Stimulated activated CD4-positive, alpha-beta T cell treated with anti-CD3 and anti-CD28 coated beads, Interleukin-2, amount 100 ng/mL, for 4 hours (primary cell): ENCODE results near the gene NRDE2.

Source experiments
- DNase-seq: peaks from one replicate; pipeline ENCODE4 v3.0.0-alpha.2; 2020; ENCODE audit warnings: low read depth

The NRDE2 gene

GRCh38 chr14:90299408-90299807 is 32.3 kb downstream of the NRDE2 start:
- no peak for DNase-seq

- DNase-seq, result no peak
Measured at GRCh38 chr14:90297876-90298629, 33.7 kb downstream of the NRDE2 start.

- DNase-seq, result no peak
Measured at GRCh38 chr14:90296641-90297040, 35.1 kb downstream of the NRDE2 start.

GRCh38 chr14:90295870-90296516 is 35.7 kb downstream of the NRDE2 start:
- no peak for DNase-seq

GRCh38 chr14:90294872-90295271 is 36.9 kb downstream of the NRDE2 start:
- DNase-seq, result no peak

- DNase-seq, result no peak
Measured at GRCh38 chr14:90293766-90294730, 37.7 kb downstream of the NRDE2 start.

- DNase-seq, result no peak
Measured at GRCh38 chr14:90291699-90292098, 40.0 kb downstream of the NRDE2 start.

- DNase-seq, result no peak
Measured at GRCh38 chr14:90290337-90291011, 41.3 kb downstream of the NRDE2 start.

GRCh38 chr14:90288651-90289355 is 42.9 kb downstream of the NRDE2 start:
- DNase-seq, result no peak

GRCh38 chr14:90287791-90288190 is 44.0 kb downstream of the NRDE2 start:
- no peak for DNase-seq

GRCh38 chr14:90281756-90282155 is 50.0 kb downstream of the NRDE2 start:
- no peak for DNase-seq

- DNase-seq, result no peak
Measured at GRCh38 chr14:90281261-90281660, 50.5 kb downstream of the NRDE2 start.

GRCh38 chr14:90280096-90280495 is 51.6 kb downstream of the NRDE2 start:
- no peak for DNase-seq

- DNase-seq, result no peak
Measured at GRCh38 chr14:90278199-90279175, 53.3 kb downstream of the NRDE2 start.

- no peak for DNase-seq
Measured at GRCh38 chr14:90277581-90278198, 54.1 kb downstream of the NRDE2 start.

- DNase-seq, result no peak
Measured at GRCh38 chr14:90276646-90277367, 54.9 kb downstream of the NRDE2 start.

GRCh38 chr14:90275820-90276219 is 55.9 kb downstream of the NRDE2 start:
- DNase-seq, result no peak

GRCh38 chr14:90275458-90275814 is 56.3 kb downstream of the NRDE2 start:
- no peak for DNase-seq
